Lower leg skin (tissue), 4 donors: ENCODE data around the gene FKRP. TPM values are rescaled to one million over a fixed set of nuclear protein-coding genes. Genes with fewer than 3 reads are reported as not detected.

Experiments
- DNase-seq, 2 donors: peaks; one replicate each; pipeline ENCODE4 v3.0.0-alpha.2; 2019; ENCODE audit warnings: low spot score in 2 of 2
- H3K4me3 ChIP-seq: fragments of 200-600 bp; sonication (generic); 2 replicates; pipeline ENCODE4 v1.5.1; 2017; ENCODE audit warnings: mild to moderate bottlenecking, low read depth; ENCODE audit not compliant: poor library complexity, severe bottlenecking
- POLR2A ChIP-seq, 2 donors: fragments of 450-650 bp; IDR thresholded peaks; one replicate each; pipeline ENCODE4 v1.6.1; 2016 to 2017; ENCODE audit warnings: antibody characterized with exemption in 2 of 2, mild to moderate bottlenecking in 1 of 2, moderate library complexity in 1 of 2
- WGBS, 2 donors: methylation state at CpG; one replicate each; pipeline ENCODE4 v1.1.5; 2018; 5-methylcytosine and 5-hydroxymethylcytosine counted together
- intact Hi-C: fragments of 100-400 bp; cut with DNase I; formaldehyde crosslinking; loops from one replicate; pipeline ENCODE4 v1.15.0; 2023; ENCODE audit warnings: low total_unique reads
- total RNA-seq, 4 donors: library from RNA; depleted of rRNA; stranded (reverse); fragments of >200 nt; gene quantifications; one replicate each; pipeline ENCODE4 v1.1.0, GENCODE V29; 2016
- TF ChIP-seq, protein P1 (sequence below), 3 donors: fragments of 450-650 bp; IDR thresholded peaks; one replicate each; pipeline ENCODE4 v1.5.1; 2016; ENCODE audit warnings: antibody characterized with exemption in 3 of 3, mild to moderate bottlenecking in 3 of 3, moderate library complexity in 2 of 3

FKRP gene
- total RNA-seq, 4 donors from 2014 or later = 9.4 to 16.1 (median 12.8) TPM

- DNase-seq = no peak
- no peak for TF ChIP-seq POLR2A (IDR thresholded peaks at IDR 0.05)
- TF ChIP-seq, protein P1, sequence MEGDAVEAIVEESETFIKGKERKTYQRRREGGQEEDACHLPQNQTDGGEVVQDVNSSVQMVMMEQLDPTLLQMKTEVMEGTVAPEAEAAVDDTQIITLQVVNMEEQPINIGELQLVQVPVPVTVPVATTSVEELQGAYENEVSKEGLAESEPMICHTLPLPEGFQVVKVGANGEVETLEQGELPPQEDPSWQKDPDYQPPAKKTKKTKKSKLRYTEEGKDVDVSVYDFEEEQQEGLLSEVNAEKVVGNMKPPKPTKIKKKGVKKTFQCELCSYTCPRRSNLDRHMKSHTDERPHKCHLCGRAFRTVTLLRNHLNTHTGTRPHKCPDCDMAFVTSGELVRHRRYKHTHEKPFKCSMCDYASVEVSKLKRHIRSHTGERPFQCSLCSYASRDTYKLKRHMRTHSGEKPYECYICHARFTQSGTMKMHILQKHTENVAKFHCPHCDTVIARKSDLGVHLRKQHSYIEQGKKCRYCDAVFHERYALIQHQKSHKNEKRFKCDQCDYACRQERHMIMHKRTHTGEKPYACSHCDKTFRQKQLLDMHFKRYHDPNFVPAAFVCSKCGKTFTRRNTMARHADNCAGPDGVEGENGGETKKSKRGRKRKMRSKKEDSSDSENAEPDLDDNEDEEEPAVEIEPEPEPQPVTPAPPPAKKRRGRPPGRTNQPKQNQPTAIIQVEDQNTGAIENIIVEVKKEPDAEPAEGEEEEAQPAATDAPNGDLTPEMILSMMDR (IDR thresholded peaks at IDR 0.05) = no peak
- peak overlapping the region; percentile 72 for H3K4me3 ChIP-seq
- WGBS, 2 donors = 2 to 3% methylated on average over 29 to 39 of the region's 42 CpGs
- intact Hi-C loops = no loop called here
These were observed 29.7 kb upstream of the FKRP start for GRCh38 chr19:46715975-46716671.

GRCh38 chr19:46716672-46717033, 29.2 kb upstream of the FKRP start:
- no peak for DNase-seq
- H3K4me3 ChIP-seq = peak overlapping the region; percentile 72
- TF ChIP-seq, protein P1 (IDR thresholded peaks at IDR 0.05) = no peak
- no peak for TF ChIP-seq POLR2A (IDR thresholded peaks at IDR 0.05)
- WGBS, 2 donors = 1 to 2% methylated on average over 20 of the region's 20 CpGs
- intact Hi-C loops = no loop called here

DNA sequence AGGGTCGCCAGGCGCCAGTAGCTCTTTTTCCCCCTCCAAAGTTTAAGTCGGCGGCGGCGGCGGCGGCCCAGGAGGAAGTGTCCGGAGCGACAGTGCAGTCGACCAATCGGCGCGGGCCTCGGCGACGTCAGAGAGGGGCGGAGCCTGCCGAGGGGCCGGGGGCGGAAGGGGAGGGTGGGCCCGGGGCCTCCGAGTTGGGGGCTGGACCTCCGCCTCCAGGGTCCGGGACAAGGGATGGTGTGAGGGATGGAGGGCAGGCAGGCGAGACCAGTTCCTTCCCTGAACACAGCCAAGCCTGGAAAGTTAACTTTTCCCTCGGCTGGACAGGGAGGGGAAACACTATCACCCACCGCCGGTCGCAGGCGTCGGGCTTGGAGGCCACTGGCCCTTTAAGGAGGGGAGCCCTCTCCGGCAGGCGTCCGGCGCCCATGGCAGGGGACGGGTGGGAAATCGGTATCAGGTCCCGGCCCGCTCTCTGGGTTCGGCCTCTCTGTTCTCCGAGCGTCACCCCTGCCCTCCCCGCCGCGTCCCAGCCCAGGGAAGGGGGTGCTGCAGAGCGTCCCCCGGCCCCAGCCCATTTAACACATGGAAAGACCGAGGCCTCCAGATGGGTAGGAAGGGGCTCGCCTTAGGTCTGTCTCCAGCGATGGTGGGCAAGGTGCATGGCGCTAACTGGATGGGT, 28.7 kb upstream of the FKRP start, which contains the start of gene PRKD2:
PRKD2 (minus strand) TSS at position 81 of the 682 bp plus-strand sequence. CDS start 744 bp downstream, outside the sequence.
- TF ChIP-seq, protein P1 (IDR thresholded peaks at IDR 0.05) = no peak
- no peak for TF ChIP-seq POLR2A (IDR thresholded peaks at IDR 0.05)
- intact Hi-C loops = no loop called here
- peak; percentile 89 to 99 for DNase-seq
- peak within 1 kb of the TSS; percentile 72 for H3K4me3 ChIP-seq
- 0% methylated on average over 29 to 34 of the region's 52 CpGs for WGBS, 2 donors

GRCh38 chr19:46717716-46718143, 28.1 kb upstream of the FKRP start:
- TF ChIP-seq, protein P1 (IDR thresholded peaks at IDR 0.05) = no peak
- no peak for TF ChIP-seq POLR2A (IDR thresholded peaks at IDR 0.05)
- no peak for DNase-seq
- intact Hi-C loops = no loop called here
- no peak overlapping the region for H3K4me3 ChIP-seq
- WGBS, 2 donors = 5 to 28% methylated on average over 4 to 6 of the region's 9 CpGs

DNA sequence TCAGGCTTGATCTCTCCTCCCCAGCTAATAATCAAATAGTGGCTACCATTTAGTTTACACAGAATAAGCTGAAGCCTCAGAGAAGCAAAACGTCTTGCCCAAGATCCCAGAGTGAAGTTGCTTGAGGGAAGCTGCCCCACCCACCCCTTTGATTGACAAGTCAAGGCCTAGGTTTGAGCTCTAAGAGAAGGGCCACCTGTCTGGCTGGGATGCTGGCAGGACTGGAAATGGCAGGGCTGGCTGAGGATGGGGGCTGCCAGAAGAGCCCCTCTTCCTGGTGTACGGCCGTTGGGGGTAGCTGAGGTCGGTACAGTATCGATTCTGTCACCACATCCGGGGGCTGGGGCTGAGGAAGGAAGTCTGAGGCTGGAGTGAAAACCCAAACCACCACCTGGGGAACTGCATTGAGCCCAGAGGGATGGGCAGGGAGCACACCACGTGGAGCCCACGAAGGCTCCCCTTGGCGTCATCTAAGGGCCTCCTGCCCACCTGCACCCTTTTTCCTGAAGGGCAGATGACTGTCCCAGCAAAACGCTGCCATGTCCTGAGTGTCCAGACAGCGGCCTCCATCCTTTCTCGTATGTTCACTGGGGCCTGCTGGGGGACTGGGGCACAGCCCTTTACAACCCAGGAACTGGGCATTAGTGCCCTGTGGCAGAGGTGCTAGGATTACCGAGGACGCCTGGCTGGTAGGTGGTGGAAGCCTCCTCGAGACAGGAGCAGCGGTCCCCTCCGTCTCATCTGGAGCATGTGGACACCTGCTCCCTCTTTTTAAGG, 27.5 kb upstream of the FKRP start:
- 53 to 60% methylated on average over 16 to 17 of the region's 17 CpGs for WGBS, 2 donors
- intact Hi-C loops = no loop called here
- H3K4me3 ChIP-seq = no peak overlapping the region
- no peak for DNase-seq
- TF ChIP-seq POLR2A (IDR thresholded peaks at IDR 0.05) = no peak
- TF ChIP-seq, protein P1 (IDR thresholded peaks at IDR 0.05) = no peak
